Activated naive CD8-positive, alpha-beta T cell treated with anti-CD3 and anti-CD28 coated beads for 36 hours (primary cell): ENCODE results near the gene TECTB. TPM values are rescaled to one million over a fixed set of nuclear protein-coding genes. Genes with fewer than 3 reads are reported as not detected.

Experiments used
- DNase-seq: peaks from one replicate; pipeline ENCODE4 v3.0.0; 2021
- H3K27ac Mint-ChIP-seq: one replicate; pipeline ENCODE4 v1.8.0; 2022; ENCODE audit warnings: mild to moderate bottlenecking, moderate library complexity, mixed read lengths
- H3K27me3 Mint-ChIP-seq: one replicate; pipeline ENCODE4 v1.8.0; 2022; ENCODE audit warnings: mild to moderate bottlenecking, mixed read lengths
- H3K36me3 Mint-ChIP-seq: one replicate; pipeline ENCODE4 v1.8.0; 2021; ENCODE audit warnings: mild to moderate bottlenecking, mixed read lengths
- H3K4me1 Mint-ChIP-seq: one replicate; pipeline ENCODE4 v1.8.0; 2021; ENCODE audit warnings: mixed read lengths
- H3K4me3 Mint-ChIP-seq: one replicate; pipeline ENCODE4 v1.8.0; 2022; ENCODE audit warnings: mild to moderate bottlenecking, moderate library complexity, mixed read lengths
- H3K9me3 Mint-ChIP-seq: one replicate; pipeline ENCODE4 v1.8.0; 2022; ENCODE audit warnings: mixed read lengths
- total RNA-seq, 2 experiments: library from RNA; stranded (reverse); gene quantifications; one replicate each; pipeline ENCODE4 v1.2.3, GENCODE V29; 2021

The TECTB gene
- total RNA-seq, 2 experiments from 2014 or later = not detected

GRCh38 chr10:112288486-112288885, 5.3 kb downstream of the TECTB start:
- no peak overlapping the region for H3K4me3 Mint-ChIP-seq

GRCh38 chr10:112289373-112290053, 6.3 kb downstream of the TECTB start:
- H3K36me3 Mint-ChIP-seq = no peaks in the 10 kb centered on the region
- H3K27me3 Mint-ChIP-seq = peaks cover 6% of the 10 kb centered on the region
- no peak overlapping the region for H3K4me3 Mint-ChIP-seq
- no peak overlapping the region for H3K27ac Mint-ChIP-seq
- H3K4me1 Mint-ChIP-seq = no peaks in the 10 kb centered on the region
- H3K9me3 Mint-ChIP-seq = no peaks in the 10 kb centered on the region
- no peak for DNase-seq

More at GRCh38 chr10:112288486-112288885, 5.3 kb downstream of the TECTB start:
- Mint-ChIP-seq H3K27me3 (peaks cover 8% of the 10 kb centered on the region), H3K4me1 (no peaks in the 10 kb centered on the region), H3K9me3 (no peaks in the 10 kb centered on the region), H3K36me3 (no peaks in the 10 kb centered on the region), H3K27ac (no peak overlapping the region)
- no peak for DNase-seq

GRCh38 chr10:112290054-112290373, 6.8 kb downstream of the TECTB start:
- H3K9me3 Mint-ChIP-seq = no peaks in the 10 kb centered on the region
- no peak overlapping the region for H3K4me3 Mint-ChIP-seq
- no peaks in the 10 kb centered on the region for H3K4me1 Mint-ChIP-seq
- no peak overlapping the region for H3K27ac Mint-ChIP-seq
- no peaks in the 10 kb centered on the region for H3K36me3 Mint-ChIP-seq
- DNase-seq = no peak
- H3K27me3 Mint-ChIP-seq = peaks cover 3% of the 10 kb centered on the region

- DNase-seq = no peak
- H3K27me3 Mint-ChIP-seq = no peaks in the 10 kb centered on the region
- H3K36me3 Mint-ChIP-seq = no peaks in the 10 kb centered on the region
- H3K27ac Mint-ChIP-seq = no peak overlapping the region
- H3K4me3 Mint-ChIP-seq = no peak overlapping the region
- H3K4me1 Mint-ChIP-seq = no peaks in the 10 kb centered on the region
- no peaks in the 10 kb centered on the region for H3K9me3 Mint-ChIP-seq
Measured at GRCh38 chr10:112294169-112294568, 11.0 kb downstream of the TECTB start.

GRCh38 chr10:112295853-112296830, 12.9 kb downstream of the TECTB start:
- no peak for DNase-seq
- Mint-ChIP-seq H3K36me3 (no peaks in the 10 kb centered on the region), H3K27me3 (peaks cover 11% of the 10 kb centered on the region), H3K4me3 (no peak overlapping the region), H3K4me1 (no peaks in the 10 kb centered on the region), H3K27ac (no peak overlapping the region), H3K9me3 (no peaks in the 10 kb centered on the region)

GRCh38 chr10:112296908-112297331, 13.7 kb downstream of the TECTB start:
- Mint-ChIP-seq H3K27ac (no peak overlapping the region), H3K27me3 (peaks cover 13% of the 10 kb centered on the region), H3K4me3 (no peak overlapping the region), H3K36me3 (no peaks in the 10 kb centered on the region), H3K4me1 (no peaks in the 10 kb centered on the region), H3K9me3 (no peaks in the 10 kb centered on the region)
- DNase-seq = no peak

- Mint-ChIP-seq H3K9me3 (no peaks in the 10 kb centered on the region), H3K36me3 (no peaks in the 10 kb centered on the region), H3K27ac (no peak overlapping the region), H3K27me3 (peaks cover 15% of the 10 kb centered on the region), H3K4me1 (no peaks in the 10 kb centered on the region), H3K4me3 (no peak overlapping the region)
- no peak for DNase-seq
Measured at GRCh38 chr10:112298581-112298980, 15.4 kb downstream of the TECTB start.

GRCh38 chr10:112299456-112299855, 16.3 kb downstream of the TECTB start:
- H3K36me3 Mint-ChIP-seq = no peaks in the 10 kb centered on the region
- no peak for DNase-seq

GRCh38 chr10:112302335-112302734, 19.1 kb downstream of the TECTB start:
- H3K9me3 Mint-ChIP-seq = no peaks in the 10 kb centered on the region
- no peaks in the 10 kb centered on the region for H3K36me3 Mint-ChIP-seq
- no peak overlapping the region for H3K27ac Mint-ChIP-seq
- no peak for DNase-seq
- H3K27me3 Mint-ChIP-seq = peaks cover 31% of the 10 kb centered on the region
- H3K4me1 Mint-ChIP-seq = no peaks in the 10 kb centered on the region
- no peak overlapping the region for H3K4me3 Mint-ChIP-seq

More at GRCh38 chr10:112299456-112299855, 16.3 kb downstream of the TECTB start:
- Mint-ChIP-seq H3K9me3 (no peaks in the 10 kb centered on the region), H3K4me3 (no peak overlapping the region), H3K4me1 (no peaks in the 10 kb centered on the region), H3K27me3 (peaks cover 19% of the 10 kb centered on the region), H3K27ac (no peak overlapping the region)

GRCh38 chr10:112303528-112303927, 20.3 kb downstream of the TECTB start:
- Mint-ChIP-seq H3K36me3 (no peaks in the 10 kb centered on the region), H3K4me1 (no peaks in the 10 kb centered on the region), H3K27me3 (peaks cover 36% of the 10 kb centered on the region), H3K27ac (no peak overlapping the region), H3K4me3 (no peak overlapping the region), H3K9me3 (no peaks in the 10 kb centered on the region)
- no peak for DNase-seq

GRCh38 chr10:112304267-112304859, 21.2 kb downstream of the TECTB start:
- Mint-ChIP-seq H3K9me3 (no peaks in the 10 kb centered on the region), H3K27ac (no peak overlapping the region), H3K36me3 (no peaks in the 10 kb centered on the region), H3K4me3 (no peak overlapping the region), H3K4me1 (no peaks in the 10 kb centered on the region), H3K27me3 (peaks cover 34% of the 10 kb centered on the region)
- no peak for DNase-seq

GRCh38 chr10:112307358-112308124, 24.3 kb downstream of the TECTB start:
- H3K4me3 Mint-ChIP-seq = no peak overlapping the region
- no peak overlapping the region for H3K27ac Mint-ChIP-seq
- no peaks in the 10 kb centered on the region for H3K9me3 Mint-ChIP-seq
- peaks cover 27% of the 10 kb centered on the region for H3K27me3 Mint-ChIP-seq
- DNase-seq = peak; percentile 31
- no peaks in the 10 kb centered on the region for H3K36me3 Mint-ChIP-seq
- no peaks in the 10 kb centered on the region for H3K4me1 Mint-ChIP-seq

GRCh38 chr10:112308125-112308502, 24.9 kb downstream of the TECTB start:
- H3K9me3 Mint-ChIP-seq = no peaks in the 10 kb centered on the region
- H3K4me3 Mint-ChIP-seq = no peak overlapping the region
- no peak overlapping the region for H3K27ac Mint-ChIP-seq
- no peak for DNase-seq
- H3K27me3 Mint-ChIP-seq = peaks cover 33% of the 10 kb centered on the region
- no peaks in the 10 kb centered on the region for H3K4me1 Mint-ChIP-seq
- H3K36me3 Mint-ChIP-seq = no peaks in the 10 kb centered on the region

GRCh38 chr10:112311481-112311880, 28.3 kb downstream of the TECTB start:
- Mint-ChIP-seq H3K27ac (no peak overlapping the region), H3K27me3 (peaks cover 40% of the 10 kb centered on the region), H3K9me3 (no peaks in the 10 kb centered on the region), H3K4me1 (no peaks in the 10 kb centered on the region), H3K36me3 (no peaks in the 10 kb centered on the region), H3K4me3 (no peak overlapping the region)
- no peak for DNase-seq

- H3K9me3 Mint-ChIP-seq = no peaks in the 10 kb centered on the region
- H3K4me3 Mint-ChIP-seq = no peak overlapping the region
- peaks cover 34% of the 10 kb centered on the region for H3K27me3 Mint-ChIP-seq
- DNase-seq = no peak
- no peaks in the 10 kb centered on the region for H3K4me1 Mint-ChIP-seq
- no peak overlapping the region for H3K27ac Mint-ChIP-seq
- H3K36me3 Mint-ChIP-seq = no peaks in the 10 kb centered on the region
Measured at GRCh38 chr10:112313234-112313633, 30.0 kb downstream of the TECTB start.
